Epithelial cell of prostate (primary cell): ENCODE results near the gene AKAP12.

Experiments
- DNase-seq: peaks from one replicate; pipeline ENCODE4 v3.0.0-alpha.2; 2011; ENCODE audit warnings: low read depth, low spot score
- H3K27ac ChIP-seq: fragments of 450-650 bp; 2 replicates; pipeline ENCODE4 v1.5.1; 2017; ENCODE audit warnings: mild to moderate bottlenecking

The AKAP12 gene

GRCh38 chr6:151236668-151237401, 2.9 kb upstream of the AKAP12 start:
- no peak for DNase-seq
- no peak overlapping the region for H3K27ac ChIP-seq

GRCh38 chr6:151240036-151240685, 394 bp downstream of the AKAP12 start:
- DNase-seq: no peak
- H3K27ac ChIP-seq: no peak overlapping the region

- no peak overlapping the region for H3K27ac ChIP-seq
- no peak for DNase-seq
Measured at GRCh38 chr6:151240791-151241642, 1.2 kb downstream of the AKAP12 start.

GRCh38 chr6:151241853-151242252, 2.1 kb downstream of the AKAP12 start:
- no peak for DNase-seq
- H3K27ac ChIP-seq: no peak overlapping the region

- DNase-seq: no peak
Measured at GRCh38 chr6:151242420-151242861, 2.7 kb downstream of the AKAP12 start.

GRCh38 chr6:151243481-151243880, 3.7 kb downstream of the AKAP12 start:
- no peak for DNase-seq
- no peak overlapping the region for H3K27ac ChIP-seq

More at GRCh38 chr6:151242420-151242861, 2.7 kb downstream of the AKAP12 start:
- H3K27ac ChIP-seq: no peak overlapping the region

- no peak overlapping the region for H3K27ac ChIP-seq
- no peak for DNase-seq
Measured at GRCh38 chr6:151247490-151247889, 7.7 kb downstream of the AKAP12 start.

GRCh38 chr6:151248295-151248694, 8.5 kb downstream of the AKAP12 start:
- DNase-seq: no peak
- H3K27ac ChIP-seq: no peak overlapping the region

- no peak for DNase-seq
- no peak overlapping the region for H3K27ac ChIP-seq
Measured at GRCh38 chr6:151252634-151253033, 12.9 kb downstream of the AKAP12 start.

- DNase-seq: no peak
- no peak overlapping the region for H3K27ac ChIP-seq
Measured at GRCh38 chr6:151254451-151255081, 14.8 kb downstream of the AKAP12 start.

GRCh38 chr6:151255811-151256210, 16.0 kb downstream of the AKAP12 start:
- no peak for DNase-seq
- no peak overlapping the region for H3K27ac ChIP-seq

GRCh38 chr6:151257985-151258445, 18.2 kb downstream of the AKAP12 start:
- no peak overlapping the region for H3K27ac ChIP-seq
- DNase-seq: no peak

- H3K27ac ChIP-seq: no peak overlapping the region
- no peak for DNase-seq
Measured at GRCh38 chr6:151260205-151260604, 20.4 kb downstream of the AKAP12 start.

- no peak overlapping the region for H3K27ac ChIP-seq
- DNase-seq: no peak
Measured at GRCh38 chr6:151263035-151263434, 23.3 kb downstream of the AKAP12 start.

GRCh38 chr6:151263967-151264366, 24.2 kb downstream of the AKAP12 start:
- DNase-seq: no peak
- H3K27ac ChIP-seq: no peak overlapping the region

- H3K27ac ChIP-seq: no peak overlapping the region
- no peak for DNase-seq
Measured at GRCh38 chr6:151265282-151265681, 25.5 kb downstream of the AKAP12 start.

GRCh38 chr6:151269321-151269995, 29.7 kb downstream of the AKAP12 start:
- DNase-seq: peak; percentile 14
- H3K27ac ChIP-seq: peak overlapping the region; percentile 20

GRCh38 chr6:151275121-151275520, 35.4 kb downstream of the AKAP12 start:
- no peak overlapping the region for H3K27ac ChIP-seq
- DNase-seq: no peak

GRCh38 chr6:151275566-151275965, 35.8 kb downstream of the AKAP12 start:
- peak overlapping the region; percentile 66 for H3K27ac ChIP-seq
- DNase-seq: no peak
